T1000 (cell line): ENCODE data around the gene GALNT17.
"Not testable (repeated sequence)": the region's sequence is repeated elsewhere in the genome, so short reads cannot be mapped to it uniquely, and the experiment has no call there.

Source experiments
- DNase-seq: peaks from one replicate; lab custom pipeline; 2025; ENCODE audit warnings: mixed read lengths; lab: John Stamatoyannopoulos, UW

Gene GALNT17

DNA sequence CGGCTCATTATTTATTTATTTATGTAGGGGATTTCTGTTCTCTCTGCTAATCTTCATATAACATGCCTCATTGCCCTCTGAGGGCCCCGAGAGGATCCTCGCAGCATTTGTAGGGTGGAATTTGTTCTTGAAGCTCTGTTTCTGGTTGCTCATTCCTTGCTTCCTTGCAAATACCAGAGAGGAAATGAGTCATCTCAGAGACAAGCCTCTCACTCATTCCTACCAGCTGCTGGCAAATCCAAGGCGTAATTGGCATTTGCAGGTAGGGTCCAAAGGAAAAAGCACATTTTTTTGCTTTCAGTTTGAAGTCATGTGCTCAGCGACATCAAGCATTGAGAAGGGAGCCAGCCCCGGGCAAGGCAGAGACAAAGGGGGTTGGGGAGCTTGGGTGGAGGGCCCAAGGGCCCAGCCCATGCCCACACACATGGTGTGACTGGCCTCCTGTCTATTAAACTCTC is 501.6 kb downstream of the GALNT17 start:
- DNase-seq, result peak; percentile 27

DNA sequence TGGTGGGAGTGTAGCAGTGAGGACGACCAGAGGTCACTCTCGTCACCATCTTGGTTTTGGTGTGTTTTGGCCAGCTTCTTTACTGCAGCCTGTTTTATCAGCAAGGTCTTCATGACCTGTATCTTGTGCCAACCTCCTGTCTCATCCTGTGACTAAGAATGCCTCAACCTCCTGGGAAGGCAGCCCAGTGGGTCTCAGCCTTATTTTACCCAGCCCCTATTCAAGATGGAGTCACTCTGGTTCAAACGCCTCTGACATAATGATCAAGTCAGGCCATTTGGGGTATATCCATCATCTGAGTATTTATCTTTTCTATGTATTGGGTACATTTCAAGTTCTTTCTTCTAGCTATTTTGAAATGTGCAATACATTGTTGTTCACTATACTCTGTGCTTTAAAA is 503.9 kb downstream of the GALNT17 start:
- DNase-seq, result not testable (repeated sequence)

DNA sequence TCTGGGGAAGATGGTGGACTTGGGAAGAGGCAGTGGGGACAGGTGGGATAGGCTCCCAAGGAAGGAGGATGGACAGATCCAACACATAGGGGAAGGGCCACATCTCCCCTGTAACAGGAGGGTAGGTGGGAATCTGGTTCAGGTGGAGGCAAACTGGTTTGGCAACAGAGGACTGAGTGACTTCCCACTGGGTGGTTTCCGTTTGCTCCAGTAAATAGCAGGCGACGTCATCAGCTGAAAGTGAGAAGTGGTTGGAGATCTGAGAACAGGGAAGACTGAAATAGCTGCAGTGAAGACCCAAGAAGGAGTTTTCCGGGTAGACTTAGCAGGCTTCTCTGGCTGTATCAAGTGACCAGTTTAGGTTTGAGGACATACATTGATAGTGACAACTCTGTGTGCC is 504.4 kb downstream of the GALNT17 start:
- DNase-seq, result no peak

DNA sequence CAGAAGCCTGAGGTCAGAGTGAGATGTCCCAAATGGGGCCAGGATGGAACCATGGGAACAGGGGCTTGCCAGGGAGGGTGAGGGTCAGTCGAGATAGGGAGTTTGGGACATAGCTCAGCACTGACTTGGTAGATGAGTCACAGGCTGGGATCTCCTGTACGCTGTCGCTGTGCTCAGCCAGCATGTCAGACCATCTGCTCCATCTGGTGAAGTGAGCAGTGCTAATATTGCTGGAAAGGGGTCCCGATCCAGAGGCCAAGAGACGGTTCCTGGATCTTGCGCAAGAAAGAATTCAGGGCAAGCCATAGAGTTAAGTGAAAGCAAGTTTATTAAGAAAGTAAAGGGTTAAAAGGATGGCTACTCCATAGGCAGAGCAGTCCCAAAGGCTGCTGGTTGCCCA is 505.6 kb downstream of the GALNT17 start:
- peak; percentile 15 for DNase-seq

DNA sequence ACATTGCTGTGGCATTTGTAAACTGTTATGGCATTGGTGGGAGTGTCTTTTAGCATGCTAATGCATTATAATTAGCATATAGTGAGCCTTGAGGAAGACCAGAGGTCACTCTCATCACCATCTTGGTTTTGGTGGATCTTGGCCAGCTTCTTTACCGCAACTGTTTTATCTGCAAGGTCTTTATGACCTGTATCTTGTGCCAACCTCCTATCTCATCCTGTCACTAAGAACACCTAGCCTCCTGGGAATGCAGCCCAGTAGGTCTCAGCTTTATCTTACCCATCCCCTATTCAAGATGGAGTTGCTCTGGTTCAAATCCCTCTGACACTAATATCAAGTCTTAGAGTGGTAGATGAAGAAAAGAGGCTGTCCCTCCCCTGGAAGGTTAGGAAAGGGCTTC is 506.2 kb downstream of the GALNT17 start:
- no peak for DNase-seq

DNA sequence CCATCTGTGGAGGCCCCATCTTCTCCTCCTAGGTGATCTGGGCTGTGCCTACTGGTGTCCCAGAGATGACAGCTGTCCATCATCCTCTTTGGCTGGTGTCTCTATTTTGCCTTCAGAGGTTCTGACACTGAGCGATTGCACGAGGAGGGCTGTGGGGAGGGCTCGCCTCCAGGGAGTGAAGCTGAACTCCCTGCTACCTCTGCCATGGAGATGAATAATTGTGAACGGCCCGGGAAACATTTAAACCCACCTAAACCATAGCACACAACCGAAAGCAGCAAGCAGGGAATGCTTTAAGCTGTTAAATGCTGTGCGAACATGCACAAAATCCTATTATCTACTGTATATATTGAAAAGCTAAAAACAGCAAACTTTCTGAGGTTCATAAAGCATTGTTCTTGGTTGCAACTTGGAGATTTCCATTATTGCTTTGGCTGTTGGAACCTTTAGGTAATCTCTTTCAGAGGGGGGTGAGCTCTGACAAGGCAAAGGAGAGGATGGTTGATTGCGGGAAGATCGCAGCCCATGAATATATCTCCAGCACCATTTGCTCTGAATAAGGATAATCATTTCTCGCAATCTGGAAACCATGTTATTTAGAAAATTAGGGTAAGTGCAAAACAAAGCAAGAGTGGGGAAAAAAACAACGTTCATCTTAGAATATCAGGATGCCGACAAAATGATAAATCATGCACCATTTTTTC is 507.6 kb downstream of the GALNT17 start:
- no peak for DNase-seq

DNA sequence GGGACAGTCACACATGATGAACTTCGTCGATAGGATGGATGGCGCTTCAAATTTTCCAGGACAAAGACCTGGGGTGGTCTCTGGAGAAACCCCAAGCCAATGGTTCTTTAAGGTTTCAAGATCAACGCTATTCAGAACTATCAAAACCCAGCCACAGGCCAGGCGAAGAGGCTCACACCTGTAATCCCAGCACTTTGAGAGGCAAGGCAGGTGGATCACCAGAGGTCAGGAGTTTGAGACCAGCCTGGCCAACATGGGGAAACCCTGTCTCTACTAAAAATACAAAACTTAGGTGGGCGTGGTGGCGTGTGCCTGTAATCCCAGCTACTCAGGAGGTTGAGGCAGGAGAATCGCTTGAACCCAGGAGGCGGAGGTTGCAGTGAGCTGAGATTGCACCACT is 511.1 kb downstream of the GALNT17 start:
- not testable (repeated sequence) for DNase-seq

DNA sequence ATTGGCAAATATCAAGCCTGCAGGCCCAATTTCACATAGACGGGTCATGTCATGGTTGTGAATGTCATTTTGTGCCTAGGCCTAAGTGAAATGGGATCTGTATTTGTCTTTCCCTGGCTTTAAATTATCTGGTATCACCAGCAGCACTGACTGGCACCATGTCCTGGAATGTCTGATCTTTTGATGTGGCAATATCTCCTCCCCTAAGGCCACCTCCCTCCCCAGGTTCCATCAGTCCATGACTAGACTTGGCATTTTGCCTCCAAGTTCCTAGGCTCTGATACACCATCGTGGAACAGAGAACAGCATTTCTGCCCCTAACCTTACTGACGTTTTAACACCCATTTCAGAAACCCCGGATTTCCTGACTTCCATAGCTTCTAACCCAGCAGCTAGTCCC is 513.9 kb downstream of the GALNT17 start:
- no peak for DNase-seq

DNA sequence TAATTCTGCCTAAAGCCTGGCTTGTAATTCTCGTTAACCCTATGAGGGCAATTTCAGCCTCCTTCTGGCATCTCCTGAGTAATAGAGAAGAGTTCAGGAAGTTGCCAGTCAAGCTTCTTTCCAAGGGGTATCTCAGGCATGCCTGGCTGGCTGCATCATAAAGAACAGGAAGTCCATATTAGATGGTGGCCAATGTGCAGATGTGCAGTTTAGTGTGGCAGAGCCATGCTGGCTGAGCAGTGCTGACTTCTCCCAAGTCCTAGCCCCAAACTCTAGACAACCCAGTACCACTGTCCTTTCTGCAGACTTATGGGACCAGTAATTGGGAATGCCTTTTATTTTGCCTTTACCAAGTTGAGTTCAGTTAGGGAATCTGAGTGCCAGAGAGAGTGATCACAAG is 517.9 kb downstream of the GALNT17 start:
- no peak for DNase-seq

DNA sequence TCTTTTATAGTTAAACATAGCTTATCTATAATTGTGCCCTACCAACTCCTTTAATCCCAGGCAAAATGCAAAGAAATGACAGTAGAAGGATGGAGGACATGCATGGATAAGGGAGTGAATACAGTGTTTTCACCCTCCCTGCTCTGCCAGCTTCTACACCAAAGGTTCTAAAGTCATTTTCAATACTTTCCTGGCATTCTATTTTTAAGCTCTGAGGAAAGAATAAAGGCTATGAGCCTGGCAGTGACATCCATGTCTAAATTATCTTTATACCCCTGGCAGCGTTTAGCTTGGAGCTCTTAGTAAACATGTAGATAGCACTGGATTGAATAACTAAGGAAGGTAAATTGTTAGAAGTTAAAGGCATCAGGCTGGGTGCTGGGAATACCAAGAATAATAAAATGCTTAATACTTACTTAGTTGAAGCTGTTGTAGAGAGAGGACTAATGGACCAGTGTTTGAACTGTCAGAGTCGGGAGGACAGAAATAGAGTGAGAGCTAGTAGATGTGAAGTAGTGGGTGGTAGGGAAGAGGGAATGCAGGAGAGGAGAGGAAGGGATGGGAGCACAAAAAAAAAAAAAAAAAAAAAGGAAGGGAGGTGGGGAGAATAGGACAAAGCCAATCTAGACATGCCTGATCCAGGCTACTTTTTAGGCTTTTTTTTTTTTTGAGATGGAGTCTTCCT is 518.9 kb downstream of the GALNT17 start:
- no peak for DNase-seq

DNA sequence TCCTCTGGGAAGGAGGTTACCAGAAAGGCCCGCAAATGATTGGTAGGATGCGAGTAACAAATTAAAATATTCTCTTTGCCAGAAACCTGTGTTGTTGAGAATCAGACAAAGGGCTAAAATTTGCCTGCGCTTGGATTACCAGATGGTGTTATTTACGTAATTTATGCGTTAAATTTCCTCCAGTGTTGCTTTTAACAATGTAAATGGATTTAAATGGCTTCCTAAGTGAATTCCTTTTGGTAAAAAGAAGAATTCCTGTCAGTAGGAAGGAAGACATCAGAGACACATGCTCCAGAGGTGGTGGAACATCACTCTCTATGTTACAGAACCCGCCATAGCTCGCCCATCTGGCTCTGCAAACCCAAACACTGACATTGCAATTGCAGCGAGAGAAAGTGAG is 520.6 kb downstream of the GALNT17 start:
- DNase-seq, result no peak

DNA sequence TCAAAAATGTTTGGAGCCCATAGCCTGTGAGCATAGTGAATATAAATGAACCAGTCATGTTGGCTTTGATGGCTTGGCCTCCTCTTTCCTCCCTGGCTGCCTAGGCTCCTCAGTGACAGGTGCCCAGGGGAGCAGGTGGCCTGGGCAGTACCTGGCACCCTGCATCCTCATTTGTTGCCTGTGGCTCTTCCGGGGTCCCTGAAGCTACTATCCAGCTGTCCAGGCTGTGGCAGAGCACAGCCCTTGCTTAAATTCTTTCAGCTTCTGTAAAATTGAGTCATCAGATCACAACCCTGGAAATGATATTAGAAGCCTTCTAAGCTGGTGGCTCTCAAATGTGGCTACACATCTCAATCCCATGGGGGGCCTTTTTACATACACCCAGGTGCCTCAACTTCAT is 525.4 kb downstream of the GALNT17 start:
- DNase-seq, result no peak

DNA sequence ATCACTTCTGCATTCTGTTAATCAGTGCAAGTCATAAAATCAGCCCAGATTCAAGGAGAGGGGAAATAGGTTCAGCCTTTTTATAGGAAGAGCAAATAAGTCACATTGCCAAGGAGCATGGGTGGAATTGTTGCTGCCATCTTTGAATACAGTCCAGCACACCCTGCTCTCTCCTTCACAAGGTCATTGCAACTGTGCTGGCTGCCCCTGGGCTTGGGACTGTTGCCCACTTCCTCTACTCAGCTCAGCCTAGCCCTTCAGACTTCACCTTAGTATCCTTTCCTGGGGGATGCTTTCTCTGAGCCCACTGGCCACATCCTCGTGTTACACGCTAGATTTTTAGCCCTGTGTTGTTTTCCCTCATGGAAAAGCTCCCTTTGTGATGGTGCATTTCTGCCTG is 527.7 kb downstream of the GALNT17 start:
- no peak for DNase-seq

DNA sequence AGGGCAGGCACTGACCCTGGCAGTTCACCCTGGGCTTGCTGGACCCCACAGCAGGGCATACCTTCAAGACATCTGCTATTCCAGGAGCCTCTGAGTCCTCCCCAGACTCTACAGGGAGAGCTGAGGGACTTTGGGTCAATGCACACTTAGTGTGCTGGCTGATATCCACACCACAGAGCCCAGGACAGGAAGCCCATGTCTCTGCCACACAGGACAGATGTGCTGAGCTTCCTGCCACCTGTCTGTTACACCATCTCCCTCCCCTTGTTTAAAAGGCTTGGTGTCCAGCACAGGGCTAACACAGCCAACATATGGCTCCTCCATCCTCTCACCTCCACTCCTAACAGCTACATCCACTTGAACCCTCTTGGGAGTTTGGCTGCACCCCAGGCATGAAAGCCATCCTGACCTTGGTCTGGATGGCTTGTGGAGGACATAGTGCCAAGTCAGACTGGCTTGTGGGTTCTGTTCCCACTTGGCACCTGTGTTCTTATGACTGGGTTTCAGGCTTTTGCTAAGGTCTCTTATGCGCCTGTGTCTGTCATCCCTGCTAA is 529.8 kb downstream of the GALNT17 start:
- no peak for DNase-seq

DNA sequence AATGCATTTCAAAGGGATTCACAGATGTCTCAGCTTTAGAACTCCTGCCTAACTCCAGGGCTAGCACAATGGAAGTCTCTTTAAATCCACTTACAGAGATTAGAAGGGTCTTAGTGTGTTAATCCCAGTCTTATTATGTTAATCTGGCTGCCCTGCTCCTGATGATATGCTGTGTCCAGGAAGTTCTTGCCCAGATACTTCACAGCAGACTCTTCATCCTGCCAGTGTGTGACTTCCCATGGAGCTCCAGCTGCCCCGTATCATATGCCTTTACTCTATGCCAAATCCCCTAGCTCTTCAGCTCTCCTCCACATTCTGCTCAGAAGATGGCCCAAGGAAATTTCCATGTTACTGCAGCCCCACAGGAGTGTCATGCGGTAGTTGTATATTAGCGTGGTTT is 533.8 kb downstream of the GALNT17 start:
- no peak for DNase-seq

DNA sequence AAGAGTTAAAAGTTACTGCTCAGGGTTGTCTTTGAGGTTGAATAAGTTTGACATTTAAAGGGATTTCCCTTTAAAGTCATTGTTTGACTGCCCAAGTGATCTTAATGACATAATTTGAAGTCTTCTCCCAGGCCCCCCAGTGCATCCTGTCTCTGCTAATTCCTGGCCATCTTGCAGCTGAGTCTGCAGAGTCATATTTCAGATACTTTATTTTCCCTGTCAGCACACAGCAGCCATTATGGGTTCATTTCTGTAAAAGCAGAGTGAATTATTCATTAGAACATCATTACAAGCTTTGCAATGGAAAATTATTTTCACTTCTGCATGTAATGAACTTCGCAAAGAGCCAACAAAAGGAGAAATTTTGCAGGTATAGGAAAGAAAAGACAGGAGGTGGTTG is 536.6 kb downstream of the GALNT17 start:
- DNase-seq, result no peak

DNA sequence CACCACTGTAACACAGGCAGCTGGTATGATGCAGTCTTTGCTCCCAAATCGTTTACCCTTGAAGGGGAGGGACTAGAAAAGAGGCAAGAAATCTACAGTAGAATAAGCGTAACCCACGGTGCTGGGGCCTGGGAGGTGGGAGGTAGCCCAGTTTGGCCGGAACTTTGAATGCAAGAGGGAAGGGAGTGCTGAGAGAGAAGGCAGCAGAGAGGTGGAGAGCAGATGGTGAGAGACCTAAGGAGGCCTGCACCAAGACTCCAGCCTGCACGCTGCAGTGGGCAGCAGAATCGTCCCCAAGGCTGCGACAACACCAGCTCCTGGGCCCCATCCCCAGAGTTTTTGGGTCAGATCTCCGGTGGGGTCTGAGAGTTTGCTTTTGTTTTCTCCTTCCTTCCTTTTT is 547.5 kb downstream of the GALNT17 start:
- DNase-seq, result no peak

DNA sequence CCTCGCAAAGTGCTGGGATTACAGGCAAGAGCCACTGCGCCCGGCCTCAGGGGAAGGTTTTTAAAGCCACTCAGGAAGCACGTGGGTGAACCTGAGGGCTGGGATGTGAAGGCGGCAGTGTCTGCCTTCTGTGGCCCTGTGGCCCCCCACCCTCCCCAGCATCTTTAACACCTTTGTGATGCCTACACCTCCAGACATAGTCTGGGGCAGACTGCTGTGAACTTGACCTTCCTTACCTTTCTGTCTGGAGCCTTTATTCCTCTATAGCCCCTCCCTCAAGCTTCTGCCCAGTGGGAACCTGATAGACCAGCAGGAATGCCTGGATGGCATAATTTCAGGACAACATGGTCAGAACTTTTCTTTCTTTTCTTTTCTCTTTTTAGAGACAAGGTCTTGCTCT is 550.2 kb downstream of the GALNT17 start:
- DNase-seq, result no peak

DNA sequence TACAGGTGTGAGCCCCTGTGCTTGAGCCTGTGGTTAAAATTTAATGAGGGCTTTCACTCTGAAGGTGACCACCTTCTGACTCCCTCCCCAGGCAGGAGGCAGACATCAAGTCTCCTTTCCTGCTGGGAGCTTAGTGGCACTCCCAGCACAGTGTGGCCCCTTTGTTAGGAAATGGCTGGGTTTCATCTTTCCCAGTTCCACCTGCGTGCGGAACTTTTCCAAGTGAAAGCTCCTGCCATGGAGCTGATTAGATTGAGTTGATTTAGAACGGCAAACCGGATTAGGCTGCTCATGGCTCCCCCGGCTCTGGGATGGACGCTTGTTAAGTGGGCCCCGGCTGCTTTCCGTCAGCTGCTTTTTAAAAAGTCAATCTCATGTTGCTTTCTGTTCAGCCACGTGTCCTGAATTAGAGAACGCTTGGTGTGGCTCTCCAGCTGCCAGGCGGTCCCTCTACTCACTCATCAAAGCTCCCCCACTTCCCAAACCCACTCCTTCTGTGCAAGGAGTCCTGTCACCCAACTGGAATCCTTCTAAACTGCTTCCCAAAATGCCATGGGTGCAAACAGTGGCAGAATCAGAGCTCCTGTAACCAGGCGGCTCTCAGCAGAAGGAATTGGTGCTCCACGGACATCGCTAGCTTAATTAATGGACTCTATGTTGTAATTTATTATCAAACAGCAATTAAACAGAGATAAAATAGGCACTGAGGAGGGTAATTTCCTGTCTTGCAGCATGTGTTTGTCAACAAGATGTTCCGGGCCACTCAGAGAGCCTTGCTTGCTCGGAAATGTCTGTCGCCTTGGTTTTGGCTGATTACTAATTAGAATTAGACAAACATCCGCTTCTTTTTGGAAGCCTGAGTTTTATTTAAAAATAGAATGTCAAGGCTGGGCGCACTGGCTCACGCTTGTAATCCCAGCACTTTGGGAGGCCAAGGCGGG is 551.2 kb downstream of the GALNT17 start:
- no peak for DNase-seq

DNA sequence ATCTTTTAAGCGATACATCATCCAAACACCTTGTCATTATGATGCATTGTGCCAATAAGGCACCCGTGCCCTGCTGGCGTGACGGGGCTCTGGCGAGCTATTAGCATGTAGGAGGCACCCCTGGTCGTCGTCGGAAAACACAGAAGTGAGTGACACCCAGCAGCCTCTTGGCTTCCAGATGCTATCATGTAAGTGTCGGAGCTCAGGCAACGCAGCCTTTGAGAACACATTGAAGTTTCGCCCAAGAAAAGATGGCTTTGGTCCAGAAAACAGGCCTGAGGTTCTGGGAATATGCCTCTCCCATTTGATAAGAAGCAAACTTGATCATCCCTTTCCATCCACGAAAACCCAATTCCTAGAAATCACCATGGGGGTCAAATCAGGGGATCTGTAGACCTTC is 555.3 kb downstream of the GALNT17 start:
- DNase-seq, result no peak

DNA sequence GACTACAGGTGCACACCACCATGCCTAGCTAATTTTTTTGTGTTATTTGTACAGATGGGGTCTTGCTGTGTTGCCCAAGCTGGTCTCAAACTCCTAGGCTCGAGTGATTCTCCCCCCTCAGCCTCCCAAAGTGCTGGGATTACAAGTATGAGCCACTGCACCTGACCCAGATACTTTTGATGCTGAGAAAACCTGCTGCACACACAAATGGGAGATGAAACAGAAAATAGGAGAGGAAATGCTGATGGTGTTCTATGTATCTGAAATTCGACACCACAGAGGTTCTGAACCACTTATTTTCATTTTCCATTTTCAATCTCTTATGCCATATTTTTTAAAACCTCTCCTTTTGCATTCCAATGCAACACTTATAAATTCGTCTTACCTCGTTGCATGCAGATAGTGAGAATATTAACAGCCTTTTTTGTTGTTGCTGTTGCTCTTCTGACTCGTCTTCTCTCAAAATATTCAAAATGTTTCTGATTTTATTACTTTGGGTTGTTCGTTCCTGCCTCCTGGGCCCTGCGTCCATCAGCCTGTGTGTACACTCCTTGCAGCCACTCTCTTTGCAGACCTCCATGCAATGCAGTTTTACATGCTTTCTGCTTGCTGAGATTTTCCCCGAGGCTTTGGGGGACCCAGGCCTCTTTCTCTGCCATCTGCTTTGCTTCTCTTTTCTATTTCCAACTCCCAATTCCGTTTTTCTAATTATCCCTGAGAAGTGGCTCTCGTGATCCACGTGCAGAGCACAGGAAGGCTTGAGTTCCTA is 556.1 kb downstream of the GALNT17 start:
- no peak for DNase-seq

DNA sequence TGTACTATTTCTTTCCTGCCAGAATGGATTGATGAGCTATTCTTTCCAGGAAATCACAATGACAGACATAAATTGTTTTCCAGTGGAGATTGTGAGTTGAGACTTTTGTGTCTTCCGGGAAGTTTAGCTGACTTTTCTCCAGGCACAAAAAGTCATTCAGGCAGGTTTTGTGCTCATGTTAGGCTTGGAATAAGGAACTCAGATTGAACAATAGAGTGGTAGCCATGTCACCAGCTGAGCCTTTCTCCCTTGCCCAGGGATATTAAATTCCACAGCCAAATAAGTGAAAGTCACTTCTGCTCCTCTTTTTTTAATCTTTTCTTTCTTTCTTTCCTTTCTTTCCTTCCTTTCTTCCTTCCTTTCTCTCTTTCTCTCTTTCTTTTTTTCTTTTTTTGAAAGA is 559.6 kb downstream of the GALNT17 start:
- no peak for DNase-seq
